Epithelial cell of proximal tubule (primary cell): ENCODE results near the gene FOLR2. TPM values are rescaled to one million over a fixed set of nuclear protein-coding genes. Genes with fewer than 3 reads are reported as not detected.
"Not testable (repeated sequence)": the region's sequence is repeated elsewhere in the genome, so short reads cannot be mapped to it uniquely, and the experiment has no call there.

Source experiments
- DNase-seq: peaks from one replicate; pipeline ENCODE4 v3.0.0-alpha.2; 2011; ENCODE audit warnings: low read depth
- H3K4me3 ChIP-seq: 2 replicates; pipeline ENCODE4 v1.5.1; 2011; ENCODE audit warnings: low read depth, mild to moderate bottlenecking, low read length
- total RNA-seq: library from RNA; depleted of rRNA; stranded (reverse); fragments of >200 nt; gene quantifications from 2 replicates; pipeline ENCODE4 v1.2.3, GENCODE V29; 2015
- TF ChIP-seq, protein P1 (sequence below): conservative IDR thresholded peaks from 2 replicates; pipeline ENCODE4 v1.5.1; 2012; ENCODE audit warnings: low read depth, mild to moderate bottlenecking, low read length

FOLR2 gene
- not detected in 2 replicates for total RNA-seq

DNA sequence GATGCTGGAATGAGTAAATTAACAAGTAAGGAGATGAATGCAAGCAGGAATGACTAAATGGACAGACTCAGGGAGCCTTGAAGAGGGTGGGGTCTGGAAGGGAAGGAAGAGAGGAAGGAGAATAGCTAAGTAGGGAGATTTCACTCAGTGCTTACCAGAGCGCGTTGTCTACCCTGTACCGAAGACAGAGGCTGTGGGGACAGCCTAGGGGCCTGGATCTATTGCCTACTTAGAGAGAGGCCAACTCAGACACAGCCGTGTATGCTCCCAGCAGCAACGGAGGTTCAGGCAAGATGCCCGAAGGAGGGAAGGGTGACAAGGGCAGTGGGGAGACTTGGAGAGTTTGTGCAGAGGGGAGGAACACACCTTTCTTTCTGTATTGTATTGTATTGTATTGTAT is at the start of gene FOLR2:
FOLR2 (plus strand) TSS at position 157 of the 400 bp plus-strand sequence. CDS start 1,791 bp downstream, outside the sequence.
- no peak within 1 kb of the TSS for H3K4me3 ChIP-seq
- TF ChIP-seq, protein P1, sequence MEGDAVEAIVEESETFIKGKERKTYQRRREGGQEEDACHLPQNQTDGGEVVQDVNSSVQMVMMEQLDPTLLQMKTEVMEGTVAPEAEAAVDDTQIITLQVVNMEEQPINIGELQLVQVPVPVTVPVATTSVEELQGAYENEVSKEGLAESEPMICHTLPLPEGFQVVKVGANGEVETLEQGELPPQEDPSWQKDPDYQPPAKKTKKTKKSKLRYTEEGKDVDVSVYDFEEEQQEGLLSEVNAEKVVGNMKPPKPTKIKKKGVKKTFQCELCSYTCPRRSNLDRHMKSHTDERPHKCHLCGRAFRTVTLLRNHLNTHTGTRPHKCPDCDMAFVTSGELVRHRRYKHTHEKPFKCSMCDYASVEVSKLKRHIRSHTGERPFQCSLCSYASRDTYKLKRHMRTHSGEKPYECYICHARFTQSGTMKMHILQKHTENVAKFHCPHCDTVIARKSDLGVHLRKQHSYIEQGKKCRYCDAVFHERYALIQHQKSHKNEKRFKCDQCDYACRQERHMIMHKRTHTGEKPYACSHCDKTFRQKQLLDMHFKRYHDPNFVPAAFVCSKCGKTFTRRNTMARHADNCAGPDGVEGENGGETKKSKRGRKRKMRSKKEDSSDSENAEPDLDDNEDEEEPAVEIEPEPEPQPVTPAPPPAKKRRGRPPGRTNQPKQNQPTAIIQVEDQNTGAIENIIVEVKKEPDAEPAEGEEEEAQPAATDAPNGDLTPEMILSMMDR, result no peak
- DNase-seq, result no peak

DNA sequence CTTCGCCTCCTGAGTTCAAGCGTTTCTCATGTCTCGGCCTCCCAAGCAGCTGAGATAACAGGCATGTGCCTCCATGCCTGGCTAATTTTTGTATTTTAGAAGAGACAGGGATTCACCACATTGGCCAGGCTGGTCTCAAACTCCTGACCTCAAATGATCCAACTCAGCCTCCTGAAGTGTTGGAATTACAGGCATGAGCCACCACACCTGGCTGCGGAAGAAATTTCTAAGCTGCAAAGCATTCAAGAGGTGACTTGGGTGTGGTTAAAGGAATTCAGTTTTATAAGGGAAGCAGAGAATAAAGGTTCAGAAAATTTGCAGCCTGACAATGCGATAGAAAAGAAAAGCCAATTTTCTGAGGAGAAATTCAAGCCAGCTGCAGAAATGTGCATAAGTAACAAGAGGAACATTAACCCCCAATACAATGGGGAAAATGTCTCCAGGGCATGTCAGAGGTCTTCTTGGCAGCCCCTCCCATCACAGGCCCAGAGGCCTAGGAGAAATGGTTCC is 47.5 kb upstream of the FOLR2 start:
- not testable (repeated sequence) for H3K4me3 ChIP-seq, DNase-seq

DNA sequence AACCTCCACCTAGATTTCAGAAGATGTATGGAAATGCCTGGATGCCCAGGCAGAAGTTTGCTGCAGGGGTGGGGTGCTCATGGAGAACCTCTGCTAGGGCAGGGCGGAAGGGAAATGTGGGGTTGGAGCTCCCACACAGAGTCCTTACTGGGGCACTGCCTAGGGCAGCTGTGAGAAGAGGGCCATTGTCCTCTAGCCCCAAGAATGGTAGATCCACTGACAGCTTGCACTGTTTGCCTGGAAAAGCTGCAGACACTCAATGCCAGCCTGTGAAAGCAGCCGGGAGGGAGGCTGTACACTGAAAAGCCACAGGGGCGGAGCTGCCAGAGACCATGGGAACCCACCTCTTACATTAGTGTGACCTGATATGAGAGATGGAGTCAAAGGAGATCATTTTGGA is 46.8 kb upstream of the FOLR2 start:
- H3K4me3 ChIP-seq, DNase-seq: not testable (repeated sequence)

DNA sequence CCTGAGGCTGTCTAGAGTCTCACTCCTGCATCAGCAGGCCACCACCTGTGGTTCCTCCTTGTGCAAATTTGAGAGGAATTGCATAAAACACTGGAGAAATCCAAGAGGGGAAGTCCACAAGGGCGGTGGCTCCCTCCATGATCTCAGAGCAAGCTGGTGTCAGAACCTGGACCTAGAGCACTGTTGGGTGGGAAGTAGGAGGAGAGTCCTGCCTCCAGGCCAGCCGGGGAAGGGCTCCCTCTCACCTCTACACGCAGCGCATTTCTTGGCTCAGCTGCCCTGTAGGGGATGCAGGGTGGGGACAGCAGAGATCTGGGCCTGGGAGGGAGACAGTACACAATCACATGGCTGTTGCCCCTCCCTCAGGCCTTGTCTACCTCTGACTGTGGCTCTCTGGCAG is 44.6 kb upstream of the FOLR2 start:
- H3K4me3 ChIP-seq, DNase-seq: not testable (repeated sequence)

DNA sequence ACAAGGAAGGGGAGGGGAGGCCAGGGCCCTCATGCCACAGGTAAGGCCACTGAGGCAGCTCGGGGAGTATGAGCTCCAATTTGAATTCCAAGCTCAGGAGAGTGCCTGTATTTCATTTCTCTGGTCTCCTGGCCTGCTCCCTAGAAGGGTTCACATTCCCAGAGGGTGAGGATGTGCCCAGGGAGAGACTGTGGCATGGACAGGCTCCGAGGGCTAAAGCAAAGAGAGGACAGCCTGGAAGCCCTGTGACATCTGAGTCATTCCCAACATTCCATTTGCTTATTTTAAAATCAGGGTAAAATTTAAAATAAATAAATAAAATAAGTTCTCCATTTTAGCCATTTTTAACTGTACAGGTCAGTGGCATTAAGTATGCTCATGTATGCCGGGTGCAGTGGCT is 43.3 kb upstream of the FOLR2 start:
- no peak for DNase-seq
- H3K4me3 ChIP-seq, result no peak overlapping the region
- TF ChIP-seq, protein P1, result no peak

DNA sequence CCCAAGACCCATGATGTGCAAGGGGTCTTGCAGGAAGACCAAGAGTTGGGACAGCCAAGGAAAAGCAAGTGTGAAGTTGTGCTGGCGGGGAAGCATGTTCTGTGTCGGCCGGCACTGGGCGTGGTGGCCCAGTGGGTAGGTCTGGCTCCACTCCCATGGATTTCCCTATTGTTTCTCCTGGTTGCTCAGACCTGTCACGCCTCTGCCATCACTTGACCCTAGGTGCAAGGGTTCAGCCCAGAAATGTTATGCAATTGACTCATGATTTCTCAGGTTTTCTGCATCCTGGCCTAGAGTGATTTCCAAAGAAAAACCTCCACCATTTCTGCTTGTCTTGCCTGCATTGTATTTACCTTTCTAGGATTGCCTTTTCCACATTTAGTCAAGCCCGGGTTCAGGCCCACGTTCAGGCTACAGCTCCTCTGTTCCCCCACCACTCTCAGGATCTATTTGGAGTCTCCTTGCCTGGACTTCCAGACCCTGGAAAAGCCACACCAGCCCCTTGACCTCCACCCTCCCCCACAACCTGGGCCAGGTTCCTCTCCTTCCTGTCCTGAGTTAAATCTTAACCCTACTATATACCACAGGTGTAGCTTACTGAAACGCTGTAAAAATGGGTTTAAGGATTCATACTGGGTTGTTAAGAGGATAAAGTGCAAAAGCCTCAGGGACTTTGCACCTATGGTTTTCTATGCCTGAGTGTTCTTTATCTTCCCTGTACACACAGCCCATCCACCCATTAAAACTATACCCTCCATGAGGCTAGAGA is 42.1 kb upstream of the FOLR2 start:
- TF ChIP-seq, protein P1, result no peak
- no peak overlapping the region for H3K4me3 ChIP-seq
- DNase-seq, result no peak

DNA sequence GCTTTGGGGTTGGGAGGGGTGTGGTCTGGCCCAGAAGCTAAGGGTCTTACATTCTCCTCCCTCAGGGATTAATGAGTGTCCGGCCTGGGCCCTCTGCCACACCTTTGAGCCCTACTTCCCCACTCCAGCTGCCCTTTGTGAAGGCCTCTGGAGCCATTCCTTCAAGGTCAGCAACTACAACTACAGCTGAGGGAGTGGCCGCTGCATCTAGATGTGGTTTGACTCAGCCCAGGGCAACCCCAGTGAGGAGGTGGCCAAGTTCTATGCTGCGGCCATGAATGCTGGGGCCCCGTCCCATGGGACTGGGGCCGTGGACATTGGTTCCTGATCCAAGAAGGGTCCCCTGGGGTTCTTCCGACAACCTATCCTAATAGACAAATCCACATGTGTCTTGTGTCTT is 38.9 kb upstream of the FOLR2 start:
- no peak for DNase-seq
- TF ChIP-seq, protein P1, result no peak
- no peak overlapping the region for H3K4me3 ChIP-seq

DNA sequence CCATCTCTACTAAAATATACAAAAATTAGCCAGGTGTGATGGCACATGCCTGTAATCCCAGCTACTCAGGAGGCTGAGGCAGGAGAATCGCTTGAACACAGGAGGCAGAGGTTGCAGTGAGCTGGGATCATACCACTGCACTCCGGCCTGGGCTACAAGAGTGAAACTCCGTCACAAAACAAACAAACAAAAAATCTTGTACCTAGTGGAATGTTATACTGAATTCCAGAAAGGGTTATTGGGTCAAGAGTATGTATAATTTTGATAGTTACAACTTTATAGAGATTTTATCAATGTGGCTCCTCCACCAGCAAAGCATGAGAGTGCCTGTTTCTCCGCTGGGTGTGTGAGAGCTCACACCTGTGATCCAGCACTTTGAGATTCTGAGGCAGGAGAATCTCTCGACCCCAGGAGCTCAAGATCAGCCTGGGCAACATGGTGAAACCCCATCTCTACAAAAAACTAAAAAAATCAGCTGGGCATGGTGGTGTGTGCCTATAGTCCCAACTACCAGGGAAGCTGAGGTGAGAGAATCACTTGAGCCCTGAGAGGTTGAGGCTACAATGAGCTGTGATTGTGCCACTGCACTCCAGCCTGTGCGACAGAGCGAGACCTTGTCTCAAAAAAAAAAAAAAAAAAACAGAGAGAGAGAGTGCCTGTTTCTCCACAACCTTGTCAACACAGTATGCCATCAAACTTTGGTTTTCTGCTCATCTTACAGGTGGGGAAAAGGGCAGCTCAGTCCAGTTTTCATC is 37.4 kb upstream of the FOLR2 start:
- TF ChIP-seq, protein P1, result no peak

More for the DNA sequence above, 37.4 kb upstream of the FOLR2 start:
- DNase-seq, result no peak
- no peak overlapping the region for H3K4me3 ChIP-seq
